Left renal pelvis (tissue), 4 donors: ENCODE results near the gene POLD3. TPM values are rescaled to one million over a fixed set of nuclear protein-coding genes. Genes with fewer than 3 reads are reported as not detected.
"Not testable (repeated sequence)": the region's sequence is repeated elsewhere in the genome, so short reads cannot be mapped to it uniquely, and the experiment has no call there.

Source experiments
- DNase-seq, 4 donors: peaks; one replicate each; pipeline ENCODE4 v3.0.0-alpha.2; 2013; ENCODE audit warnings: low read depth in 4 of 4, low spot score in 3 of 4
- polyA plus RNA-seq, 4 donors: library from polyadenylated mRNA; unstranded; fragments of 120-200 nt; gene quantifications; one replicate each; pipeline ENCODE4 v1.2.1, GENCODE V29; 2013; ENCODE audit not compliant: insufficient read length in 4 of 4

The POLD3 gene
- polyA plus RNA-seq, 4 donors = 24.3 to 36.1 (median 35.2) TPM

- no peak for DNase-seq
Measured at GRCh38 chr11:74581954-74582547, 10.3 kb upstream of the POLD3 start.

GRCh38 chr11:74583024-74583624, 9.3 kb upstream of the POLD3 start:
- no peak for DNase-seq

- not testable (repeated sequence) for DNase-seq
Measured at GRCh38 chr11:74590492-74590891, 1.9 kb upstream of the POLD3 start.

- peak in 1 of 4 donors; percentile 22 for DNase-seq
Measured at GRCh38 chr11:74592063-74592440, 330 bp upstream of the POLD3 start.

GRCh38 chr11:74593463-74593862, 1.1 kb downstream of the POLD3 start:
- no peak for DNase-seq

GRCh38 chr11:74602637-74603556, 10.5 kb downstream of the POLD3 start:
- DNase-seq = no peak

- DNase-seq = no peak
Measured at GRCh38 chr11:74603845-74604244, 11.5 kb downstream of the POLD3 start.

GRCh38 chr11:74604311-74604710, 11.9 kb downstream of the POLD3 start:
- DNase-seq = no peak

- no peak for DNase-seq
Measured at GRCh38 chr11:74605403-74605802, 13.0 kb downstream of the POLD3 start.

- DNase-seq = no peak
Measured at GRCh38 chr11:74608431-74608830, 16.0 kb downstream of the POLD3 start.

GRCh38 chr11:74611369-74611861, 19.0 kb downstream of the POLD3 start:
- no peak for DNase-seq

GRCh38 chr11:74612877-74613276, 20.5 kb downstream of the POLD3 start:
- DNase-seq = no peak

GRCh38 chr11:74615311-74615710, 22.9 kb downstream of the POLD3 start:
- DNase-seq = no peak

GRCh38 chr11:74615988-74616387, 23.6 kb downstream of the POLD3 start:
- DNase-seq = no peak

GRCh38 chr11:74620531-74620930, 28.1 kb downstream of the POLD3 start:
- no peak for DNase-seq

- no peak for DNase-seq
Measured at GRCh38 chr11:74626130-74626529, 33.7 kb downstream of the POLD3 start.

GRCh38 chr11:74626604-74627003, 34.2 kb downstream of the POLD3 start:
- no peak for DNase-seq

- no peak for DNase-seq
Measured at GRCh38 chr11:74627381-74627780, 35.0 kb downstream of the POLD3 start.

- DNase-seq = no peak
Measured at GRCh38 chr11:74630043-74630442, 37.7 kb downstream of the POLD3 start.

GRCh38 chr11:74633406-74634393, 41.3 kb downstream of the POLD3 start:
- DNase-seq = no peak
